ENCODE data around the gene INPP5A.

The INPP5A gene

DNA sequence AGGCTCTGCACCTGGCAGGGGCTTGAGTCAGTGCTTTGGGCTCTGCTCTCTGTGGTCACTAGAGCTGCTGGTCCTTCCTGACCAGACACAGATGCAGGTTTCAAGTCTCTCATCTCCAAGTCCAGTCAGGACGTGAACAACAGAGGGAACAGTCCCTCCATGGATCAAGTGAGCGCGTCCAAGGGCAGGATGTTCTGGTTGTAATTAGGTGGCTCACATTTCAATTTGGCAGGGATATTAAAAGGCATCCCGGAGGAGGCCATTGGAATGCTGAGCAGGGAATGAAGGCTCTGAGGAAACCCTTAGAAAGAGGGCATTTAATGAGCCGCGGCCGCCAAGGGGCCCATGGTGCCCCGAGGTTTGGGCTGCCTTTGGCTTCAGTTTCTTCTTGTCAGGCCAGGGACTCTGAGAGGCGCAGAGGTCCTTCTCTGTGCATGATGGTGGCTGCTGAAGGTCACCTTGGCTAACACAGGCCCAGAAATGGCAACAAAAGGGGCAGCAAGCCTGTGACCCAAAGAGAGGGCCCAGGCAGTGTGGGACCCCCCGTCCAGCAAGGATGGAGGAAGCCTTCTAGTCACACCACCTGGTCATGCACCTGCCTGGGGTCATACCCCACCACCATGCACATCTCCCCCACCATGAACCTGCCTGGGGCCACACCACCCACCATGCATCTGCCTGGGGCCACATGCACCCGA is 30.7 kb upstream of the INPP5A start:
- H3K4me1 ChIP-seq (ENCODE audit: insufficient read depth, low read length, poor library complexity, severe bottlenecking), result no peaks in the 10 kb centered on the region
- H4K20me1 ChIP-seq (ENCODE audit: insufficient read depth, low read length, poor library complexity, severe bottlenecking), result no peaks in the 10 kb centered on the region
- no peaks in the 10 kb centered on the region for H3K79me2 ChIP-seq (ENCODE audit: insufficient read depth, low read length)
- H3F3A ChIP-seq (ENCODE audit: low read depth), result no peaks in the 10 kb centered on the region
- H3K9ac ChIP-seq (ENCODE audit: low read depth, low read length, poor library complexity, severe bottlenecking), result no peak overlapping the region
- H3K4me2 ChIP-seq (ENCODE audit: low read depth, low read length, poor library complexity, severe bottlenecking), result no peak overlapping the region
- H2AFZ ChIP-seq (ENCODE audit: low read length), result no peak overlapping the region
- H3K4me3 ChIP-seq (ENCODE audit: low read length, poor library complexity, severe bottlenecking), result no peak overlapping the region
- H3K9me3 ChIP-seq (ENCODE audit: insufficient read depth, low read depth, low read length), result no peaks in the 10 kb centered on the region
- no peak for TF ChIP-seq EZH2phosphoT487 (IDR thresholded peaks at IDR 0.05; ENCODE audit: borderline replicate concordance)
- TF ChIP-seq, protein P1, sequence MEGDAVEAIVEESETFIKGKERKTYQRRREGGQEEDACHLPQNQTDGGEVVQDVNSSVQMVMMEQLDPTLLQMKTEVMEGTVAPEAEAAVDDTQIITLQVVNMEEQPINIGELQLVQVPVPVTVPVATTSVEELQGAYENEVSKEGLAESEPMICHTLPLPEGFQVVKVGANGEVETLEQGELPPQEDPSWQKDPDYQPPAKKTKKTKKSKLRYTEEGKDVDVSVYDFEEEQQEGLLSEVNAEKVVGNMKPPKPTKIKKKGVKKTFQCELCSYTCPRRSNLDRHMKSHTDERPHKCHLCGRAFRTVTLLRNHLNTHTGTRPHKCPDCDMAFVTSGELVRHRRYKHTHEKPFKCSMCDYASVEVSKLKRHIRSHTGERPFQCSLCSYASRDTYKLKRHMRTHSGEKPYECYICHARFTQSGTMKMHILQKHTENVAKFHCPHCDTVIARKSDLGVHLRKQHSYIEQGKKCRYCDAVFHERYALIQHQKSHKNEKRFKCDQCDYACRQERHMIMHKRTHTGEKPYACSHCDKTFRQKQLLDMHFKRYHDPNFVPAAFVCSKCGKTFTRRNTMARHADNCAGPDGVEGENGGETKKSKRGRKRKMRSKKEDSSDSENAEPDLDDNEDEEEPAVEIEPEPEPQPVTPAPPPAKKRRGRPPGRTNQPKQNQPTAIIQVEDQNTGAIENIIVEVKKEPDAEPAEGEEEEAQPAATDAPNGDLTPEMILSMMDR (conservative IDR thresholded peaks at IDR 0.05; ENCODE audit: low read length), result no peak
- no peaks in the 10 kb centered on the region for H3K27me3 ChIP-seq (ENCODE audit: insufficient read depth, low read length, poor library complexity, severe bottlenecking)
- H3K9me2 ChIP-seq (replicated peaks; ENCODE audit: low read depth, low read length), result no peaks in the 10 kb centered on the region
- no peaks in the 10 kb centered on the region for H3K36me3 ChIP-seq (ENCODE audit: insufficient read depth, low read length)

GRCh38 chr10:132507409-132507955 is 30.1 kb upstream of the INPP5A start:
- Histone ChIP-seq H2AFZ (ENCODE audit: low read length) (no peak overlapping the region), H3K9me2 (replicated peaks; ENCODE audit: low read depth, low read length) (no peaks in the 10 kb centered on the region), H3K27me3 (ENCODE audit: insufficient read depth, low read length, poor library complexity, severe bottlenecking) (no peaks in the 10 kb centered on the region)

DNA sequence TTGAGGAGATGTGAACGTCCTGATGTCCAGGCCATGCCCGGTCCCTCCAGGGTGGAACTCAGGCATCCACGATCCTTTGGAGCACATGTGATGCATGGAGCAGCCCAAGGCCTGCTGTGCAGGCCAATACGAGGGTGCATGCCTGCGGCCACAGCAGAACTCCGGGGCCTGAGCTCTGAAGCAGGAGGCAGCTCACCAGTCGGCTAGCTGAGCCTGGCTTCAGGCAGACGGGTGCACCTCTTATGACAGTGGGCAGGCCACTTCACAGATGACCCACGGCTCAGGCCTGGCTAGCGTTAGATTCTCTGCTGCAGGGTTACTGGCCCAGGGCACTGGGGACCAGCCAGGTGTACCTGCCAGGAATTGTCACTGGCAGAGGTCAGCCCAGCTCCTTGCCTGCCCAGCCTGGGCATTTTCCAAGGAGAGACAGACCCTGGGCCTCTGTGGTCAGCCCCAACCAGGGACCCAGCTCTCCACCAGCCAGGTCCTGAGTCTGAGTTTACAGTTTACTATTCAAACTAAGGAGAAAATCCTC is 29.6 kb upstream of the INPP5A start:
- no peak overlapping the region for H3K9ac ChIP-seq (ENCODE audit: low read depth, low read length, poor library complexity, severe bottlenecking)
- H3K27me3 ChIP-seq (ENCODE audit: insufficient read depth, low read length, poor library complexity, severe bottlenecking), result no peaks in the 10 kb centered on the region
- TF ChIP-seq, protein P1 (conservative IDR thresholded peaks at IDR 0.05; ENCODE audit: low read length), result no peak
- TF ChIP-seq EZH2phosphoT487 (IDR thresholded peaks at IDR 0.05; ENCODE audit: borderline replicate concordance), result no peak
- no peaks in the 10 kb centered on the region for H3F3A ChIP-seq (ENCODE audit: low read depth)
- no peaks in the 10 kb centered on the region for H3K79me2 ChIP-seq (ENCODE audit: insufficient read depth, low read length)
- H2AFZ ChIP-seq (ENCODE audit: low read length), result no peak overlapping the region
- H3K4me3 ChIP-seq (ENCODE audit: low read length, poor library complexity, severe bottlenecking), result no peak overlapping the region
- H3K36me3 ChIP-seq (ENCODE audit: insufficient read depth, low read length), result no peaks in the 10 kb centered on the region
- H3K9me2 ChIP-seq (replicated peaks; ENCODE audit: low read depth, low read length), result no peaks in the 10 kb centered on the region
- H4K20me1 ChIP-seq (ENCODE audit: insufficient read depth, low read length, poor library complexity, severe bottlenecking), result no peaks in the 10 kb centered on the region
- H3K4me1 ChIP-seq (ENCODE audit: insufficient read depth, low read length, poor library complexity, severe bottlenecking), result no peaks in the 10 kb centered on the region
- H3K9me3 ChIP-seq (ENCODE audit: insufficient read depth, low read depth, low read length), result no peaks in the 10 kb centered on the region
- no peak overlapping the region for H3K4me2 ChIP-seq (ENCODE audit: low read depth, low read length, poor library complexity, severe bottlenecking)

More at GRCh38 chr10:132507409-132507955, 30.1 kb upstream of the INPP5A start:
- no peaks in the 10 kb centered on the region for H3K36me3 ChIP-seq (ENCODE audit: insufficient read depth, low read length)
- no peaks in the 10 kb centered on the region for H3K79me2 ChIP-seq (ENCODE audit: insufficient read depth, low read length)
- no peak overlapping the region for H3K9ac ChIP-seq (ENCODE audit: low read depth, low read length, poor library complexity, severe bottlenecking)
- H3K4me1 ChIP-seq (ENCODE audit: insufficient read depth, low read length, poor library complexity, severe bottlenecking), result no peaks in the 10 kb centered on the region
- no peaks in the 10 kb centered on the region for H3K9me3 ChIP-seq (ENCODE audit: insufficient read depth, low read depth, low read length)
- H3K4me2 ChIP-seq (ENCODE audit: low read depth, low read length, poor library complexity, severe bottlenecking), result no peak overlapping the region
- H3F3A ChIP-seq (ENCODE audit: low read depth), result no peaks in the 10 kb centered on the region
- no peak overlapping the region for H3K4me3 ChIP-seq (ENCODE audit: low read length, poor library complexity, severe bottlenecking)
- H4K20me1 ChIP-seq (ENCODE audit: insufficient read depth, low read length, poor library complexity, severe bottlenecking), result no peaks in the 10 kb centered on the region
- TF ChIP-seq, protein P1 (conservative IDR thresholded peaks at IDR 0.05; ENCODE audit: low read length), result no peak

All from Loucy (cell line).